Kidney epithelial cell (primary cell): ENCODE results near the gene PCSK5. TPM values are rescaled to one million over a fixed set of nuclear protein-coding genes. Genes with fewer than 3 reads are reported as not detected.

Experiments used
- DNase-seq: peaks from one replicate; pipeline ENCODE4 v3.0.0-alpha.2; 2010; ENCODE audit warnings: low read depth
- H3K27me3 ChIP-seq: 2 replicates; pipeline ENCODE4 v1.6.0; 2011; ENCODE audit warnings: low read length; ENCODE audit not compliant: control insufficient read depth, insufficient read depth
- H3K36me3 ChIP-seq: 2 replicates; pipeline ENCODE4 v1.5.1; 2011; ENCODE audit warnings: low read length; ENCODE audit not compliant: control insufficient read depth, insufficient read depth
- H3K4me3 ChIP-seq: 2 replicates; pipeline ENCODE4 v1.5.1; 2011; ENCODE audit warnings: low read depth, mild to moderate bottlenecking, control low read depth, low read length
- total RNA-seq: library from RNA; depleted of rRNA; stranded (reverse); fragments of >200 nt; gene quantifications from 2 replicates; pipeline ENCODE4 v1.2.3, GENCODE V29; 2015
- TF ChIP-seq, protein P1 (sequence below): IDR thresholded peaks from 2 replicates; pipeline ENCODE4 v1.5.1; 2011; ENCODE audit warnings: mild to moderate bottlenecking, moderate library complexity, low read length, control low read depth, inconsistent platforms; ENCODE audit not compliant: insufficient read depth, poor library complexity, severe bottlenecking

PCSK5 gene
- total RNA-seq, 1 donor from 2014 or later = 3.8 TPM

DNA sequence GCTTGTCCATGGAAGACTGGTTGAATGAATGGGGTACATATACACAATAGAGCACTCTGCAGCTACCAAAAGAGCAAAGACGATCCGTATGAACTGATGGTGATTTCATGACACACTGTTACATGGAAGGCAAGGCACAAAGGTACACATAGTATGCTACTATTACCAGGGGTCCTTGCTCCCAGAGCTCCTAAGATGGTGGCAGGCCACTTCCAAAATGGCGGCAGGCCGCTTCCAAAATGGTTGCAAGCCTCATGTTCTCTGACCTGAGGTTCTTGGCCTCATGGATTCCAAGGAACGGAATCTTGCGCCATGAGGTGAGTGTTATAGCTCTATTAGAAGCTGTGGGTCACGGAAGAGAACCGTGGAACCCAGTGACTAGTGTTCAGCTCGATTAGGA lies 356.2 kb downstream of the PCSK5 start:
- H3K27me3 ChIP-seq = no peaks in the 10 kb centered on the region
- TF ChIP-seq, protein P1, sequence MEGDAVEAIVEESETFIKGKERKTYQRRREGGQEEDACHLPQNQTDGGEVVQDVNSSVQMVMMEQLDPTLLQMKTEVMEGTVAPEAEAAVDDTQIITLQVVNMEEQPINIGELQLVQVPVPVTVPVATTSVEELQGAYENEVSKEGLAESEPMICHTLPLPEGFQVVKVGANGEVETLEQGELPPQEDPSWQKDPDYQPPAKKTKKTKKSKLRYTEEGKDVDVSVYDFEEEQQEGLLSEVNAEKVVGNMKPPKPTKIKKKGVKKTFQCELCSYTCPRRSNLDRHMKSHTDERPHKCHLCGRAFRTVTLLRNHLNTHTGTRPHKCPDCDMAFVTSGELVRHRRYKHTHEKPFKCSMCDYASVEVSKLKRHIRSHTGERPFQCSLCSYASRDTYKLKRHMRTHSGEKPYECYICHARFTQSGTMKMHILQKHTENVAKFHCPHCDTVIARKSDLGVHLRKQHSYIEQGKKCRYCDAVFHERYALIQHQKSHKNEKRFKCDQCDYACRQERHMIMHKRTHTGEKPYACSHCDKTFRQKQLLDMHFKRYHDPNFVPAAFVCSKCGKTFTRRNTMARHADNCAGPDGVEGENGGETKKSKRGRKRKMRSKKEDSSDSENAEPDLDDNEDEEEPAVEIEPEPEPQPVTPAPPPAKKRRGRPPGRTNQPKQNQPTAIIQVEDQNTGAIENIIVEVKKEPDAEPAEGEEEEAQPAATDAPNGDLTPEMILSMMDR = no peak
- no peaks in the 10 kb centered on the region for H3K36me3 ChIP-seq
- H3K4me3 ChIP-seq = no peak overlapping the region
- no peak for DNase-seq

DNA sequence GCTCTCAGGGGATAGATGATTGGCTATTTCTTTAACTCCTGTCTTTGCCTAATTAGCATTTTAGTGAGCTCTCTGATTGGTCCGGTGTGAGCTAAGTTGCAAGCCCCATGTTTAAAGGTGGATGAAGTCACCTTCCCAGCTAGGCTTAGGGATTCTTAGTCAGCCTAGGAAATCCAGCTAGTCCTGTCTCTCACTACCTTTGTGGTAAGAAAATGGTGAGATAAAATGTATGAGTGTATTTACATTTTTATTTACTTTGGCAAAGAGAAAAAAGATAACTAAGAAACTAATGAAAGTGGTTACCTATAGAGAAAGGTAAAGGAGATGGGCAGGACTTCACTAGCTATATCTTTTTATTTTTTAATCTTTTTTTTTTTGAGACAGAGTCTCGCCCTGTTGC lies 357.0 kb downstream of the PCSK5 start:
- TF ChIP-seq, protein P1 = no peak
- H3K4me3 ChIP-seq = no peak overlapping the region
- no peak for DNase-seq
- no peaks in the 10 kb centered on the region for H3K27me3 ChIP-seq
- H3K36me3 ChIP-seq = no peaks in the 10 kb centered on the region

DNA sequence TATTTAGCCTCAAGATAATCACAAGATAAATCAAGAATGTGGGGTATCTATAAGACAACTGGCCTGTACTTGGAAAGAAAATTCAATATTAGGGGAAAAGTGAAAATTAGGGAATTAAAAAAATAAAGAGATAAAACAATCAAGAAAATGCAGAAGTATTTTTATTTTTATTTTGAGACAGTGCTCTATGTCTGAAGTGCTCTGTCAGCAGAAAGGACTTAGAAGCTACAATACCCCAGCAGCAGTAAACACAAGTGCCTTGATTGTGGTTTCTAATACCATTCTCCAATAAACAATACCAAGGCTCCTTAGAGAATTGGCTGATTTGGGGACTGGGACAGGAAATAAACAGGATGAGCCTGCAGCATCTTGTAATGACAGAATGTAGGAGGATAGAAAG lies 358.8 kb downstream of the PCSK5 start:
- Histone ChIP-seq H3K4me3 (no peak overlapping the region), H3K27me3 (no peaks in the 10 kb centered on the region), H3K36me3 (no peaks in the 10 kb centered on the region)
- TF ChIP-seq, protein P1 = no peak
- no peak for DNase-seq

DNA sequence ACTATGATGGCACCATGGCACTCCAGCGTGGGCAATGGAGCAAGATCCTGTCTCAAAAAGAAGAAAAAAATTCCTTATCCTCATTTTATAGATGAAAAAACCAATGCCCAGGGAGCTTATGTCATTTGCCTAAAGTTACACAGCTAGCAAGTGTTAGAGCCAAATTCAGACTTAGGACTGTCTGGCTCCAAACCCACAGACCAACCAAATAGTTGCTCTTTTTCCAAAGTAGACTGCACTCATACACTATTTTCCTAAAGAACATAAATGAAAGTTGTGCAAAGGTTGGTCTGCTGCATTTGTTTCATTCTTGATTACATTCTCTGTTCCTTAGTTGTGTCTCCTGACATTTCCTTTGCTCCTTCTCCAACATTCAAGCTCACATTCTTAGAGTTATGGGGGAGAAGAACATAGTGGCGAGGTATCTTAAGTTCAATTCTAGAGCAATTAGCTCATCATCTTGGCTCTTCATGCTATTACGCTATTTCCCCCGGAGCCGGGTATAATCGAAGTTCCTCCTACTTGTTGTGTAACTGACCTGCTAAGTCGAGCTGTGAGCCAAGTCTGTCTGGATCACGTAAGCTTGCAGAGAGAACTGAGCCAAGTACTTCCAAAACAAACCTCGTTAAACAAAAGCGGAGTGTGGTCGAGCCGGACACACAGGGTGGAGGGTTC lies 365.4 kb downstream of the PCSK5 start:
- TF ChIP-seq, protein P1 = no peak
- Histone ChIP-seq H3K36me3 (no peaks in the 10 kb centered on the region), H3K4me3 (no peak overlapping the region), H3K27me3 (no peaks in the 10 kb centered on the region)
- DNase-seq = no peak

DNA sequence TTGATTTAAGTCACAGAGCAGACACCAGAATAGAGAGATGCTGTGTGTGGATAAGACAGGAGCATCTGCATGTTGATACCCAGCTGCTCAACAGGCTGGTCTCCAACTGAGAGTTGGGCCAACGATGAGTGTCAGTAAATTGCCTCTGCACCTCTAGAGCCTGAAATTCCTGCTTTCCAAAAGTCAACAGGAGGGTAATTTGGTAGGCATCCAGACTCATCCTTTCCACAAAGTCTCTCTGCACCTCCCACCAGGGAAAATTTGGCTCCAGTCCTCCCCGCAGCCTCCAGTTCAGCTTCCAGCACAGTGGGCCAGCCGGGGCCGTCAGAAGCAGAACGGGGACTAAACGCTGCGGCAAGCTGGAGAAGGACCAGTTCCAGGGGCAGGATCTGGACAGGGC lies 366.8 kb downstream of the PCSK5 start:
- H3K27me3 ChIP-seq = no peaks in the 10 kb centered on the region
- TF ChIP-seq, protein P1 = no peak
- H3K4me3 ChIP-seq = no peak overlapping the region
- no peaks in the 10 kb centered on the region for H3K36me3 ChIP-seq
- no peak for DNase-seq
